Peyer's patch (tissue), 4 donors: ENCODE measurements around the gene LDLRAD4. TPM values are rescaled to one million over a fixed set of nuclear protein-coding genes. Genes with fewer than 3 reads are reported as not detected.

Source experiments
- DNase-seq, 3 donors: peaks; one replicate each; pipeline ENCODE4 v3.0.0-alpha.2; 2017 to 2019
- H3K27ac ChIP-seq, 4 donors: fragments of 200-600 bp; sonication (generic); one replicate each; pipeline ENCODE4 v1.5.1; 2016 to 2019
- H3K27me3 ChIP-seq, 2 donors: fragments of 200-600 bp; sonication (generic); one replicate each; pipeline ENCODE4 v1.5.1; 2019
- H3K36me3 ChIP-seq, 3 donors: fragments of 200-600 bp; sonication (generic); one replicate each; pipeline ENCODE4 v1.5.1; 2016 to 2019
- H3K4me1 ChIP-seq, 4 donors: fragments of 200-600 bp; sonication (generic); one replicate each; pipeline ENCODE4 v1.5.1; 2016 to 2019
- H3K4me3 ChIP-seq, 4 donors: fragments of 200-600 bp; sonication (generic); 1 replicate in 3 of 4; 2 replicates in 1 of 4; pipeline ENCODE4 v1.5.1; 2016 to 2019; ENCODE audit warnings: mild to moderate bottlenecking in 1 of 4
- H3K9me3 ChIP-seq, 4 donors: fragments of 200-600 bp; sonication (generic); one replicate each; pipeline ENCODE4 v1.5.1; 2016 to 2019; ENCODE audit warnings: mild to moderate bottlenecking in 1 of 4
- CTCF ChIP-seq, 6 experiments: fragments of 450-650 bp in 4 of 6; fragments of 200-600 bp in 2 of 6; sonication (generic) in 1 of 6; IDR thresholded peaks; one replicate each; pipeline ENCODE4 v1.5.1; 2017 to 2019; ENCODE audit warnings: antibody characterized with exemption in 6 of 6, mild to moderate bottlenecking in 3 of 6, moderate library complexity in 1 of 6
- POLR2A ChIP-seq, 2 donors: fragments of 450-650 bp; IDR thresholded peaks; one replicate each; pipeline ENCODE4 v1.5.1; 2017; ENCODE audit warnings: antibody characterized with exemption in 2 of 2, mild to moderate bottlenecking in 2 of 2, moderate library complexity in 2 of 2
- total RNA-seq, 4 donors: library from RNA; depleted of rRNA; stranded (reverse); fragments of >200 nt; gene quantifications; one replicate each; pipeline ENCODE4 v1.1.0, GENCODE V29; 2016

The LDLRAD4 gene
- total RNA-seq, 4 donors from 2014 or later = 24.8 to 128 (median 50.0) TPM

GRCh38 chr18:13242797-13243196 is 24.2 kb downstream of the LDLRAD4 start:
- DNase-seq = peak in 2 of 3 donors; percentile 10 to 28
- TF ChIP-seq CTCF (IDR thresholded peaks at IDR 0.05) = no peak
- no peak for TF ChIP-seq POLR2A (IDR thresholded peaks at IDR 0.05)

GRCh38 chr18:13243363-13243762 is 24.8 kb downstream of the LDLRAD4 start:
- no peaks in the 10 kb centered on the region for H3K4me1 ChIP-seq
- no peak overlapping the region for H3K27ac ChIP-seq
- H3K4me3 ChIP-seq = no peak overlapping the region
- no peaks in the 10 kb centered on the region for H3K27me3 ChIP-seq
- H3K36me3 ChIP-seq = peaks cover 0 to 6% (median 0%) of the 10 kb centered on the region in 3 donors
- TF ChIP-seq CTCF (IDR thresholded peaks at IDR 0.05) = no peak
- TF ChIP-seq POLR2A (IDR thresholded peaks at IDR 0.05) = no peak
- no peaks in the 10 kb centered on the region for H3K9me3 ChIP-seq
- DNase-seq = peak in 1 of 3 donors; percentile 28

More at GRCh38 chr18:13242797-13243196, 24.2 kb downstream of the LDLRAD4 start:
- Histone ChIP-seq H3K27ac (no peak overlapping the region), H3K36me3 (peaks cover 0 to 6% (median 0%) of the 10 kb centered on the region in 3 donors), H3K4me3 (no peak overlapping the region), H3K9me3 (no peaks in the 10 kb centered on the region), H3K27me3 (no peaks in the 10 kb centered on the region), H3K4me1 (no peaks in the 10 kb centered on the region)

DNA sequence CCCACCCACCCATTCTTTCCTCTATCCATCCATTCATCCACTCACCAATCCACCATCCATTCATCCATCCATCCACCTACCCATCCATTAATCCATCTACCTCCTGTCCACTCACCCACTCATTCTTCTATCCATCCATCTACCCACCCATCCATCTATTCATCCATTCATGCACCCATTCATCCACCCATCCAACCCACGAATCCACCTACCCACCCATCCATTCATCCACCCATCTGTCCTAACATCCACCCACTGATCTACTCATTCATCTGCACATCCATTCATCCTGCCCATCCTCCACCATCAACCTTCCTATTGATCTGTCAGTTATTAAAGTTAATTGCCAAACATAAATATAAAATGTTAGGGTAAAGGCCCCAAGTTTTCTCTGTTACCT is 25.6 kb downstream of the LDLRAD4 start:
- Histone ChIP-seq H3K27ac (no peak overlapping the region), H3K27me3 (no peaks in the 10 kb centered on the region), H3K36me3 (peaks cover 0 to 6% (median 0%) of the 10 kb centered on the region in 3 donors), H3K4me1 (no peaks in the 10 kb centered on the region), H3K4me3 (no peak overlapping the region), H3K9me3 (no peaks in the 10 kb centered on the region)
- TF ChIP-seq POLR2A (IDR thresholded peaks at IDR 0.05) (no peak), CTCF (IDR thresholded peaks at IDR 0.05) (no peak)
- DNase-seq = no peak

GRCh38 chr18:13245481-13246000 is 27.0 kb downstream of the LDLRAD4 start:
- H3K9me3 ChIP-seq = no peaks in the 10 kb centered on the region
- peaks cover 0 to 6% (median 0%) of the 10 kb centered on the region in 3 donors for H3K36me3 ChIP-seq
- DNase-seq = peak in 2 of 3 donors; percentile 42 to 56
- H3K27ac ChIP-seq = no peak overlapping the region
- TF ChIP-seq CTCF (IDR thresholded peaks at IDR 0.05) = no peak
- TF ChIP-seq POLR2A (IDR thresholded peaks at IDR 0.05) = no peak
- no peak overlapping the region for H3K4me3 ChIP-seq
- H3K27me3 ChIP-seq = no peaks in the 10 kb centered on the region
- H3K4me1 ChIP-seq = no peaks in the 10 kb centered on the region

GRCh38 chr18:13246121-13246520 is 27.6 kb downstream of the LDLRAD4 start:
- no peaks in the 10 kb centered on the region for H3K4me1 ChIP-seq
- H3K4me3 ChIP-seq = no peak overlapping the region
- no peak overlapping the region for H3K27ac ChIP-seq
- H3K9me3 ChIP-seq = no peaks in the 10 kb centered on the region
- no peak for TF ChIP-seq POLR2A (IDR thresholded peaks at IDR 0.05)
- H3K36me3 ChIP-seq = peaks cover 0 to 6% (median 0%) of the 10 kb centered on the region in 3 donors
- no peaks in the 10 kb centered on the region for H3K27me3 ChIP-seq
- DNase-seq = peak in 1 of 3 donors; percentile 33

- DNase-seq = no peak
- H3K27me3 ChIP-seq = no peaks in the 10 kb centered on the region
- no peak for TF ChIP-seq POLR2A (IDR thresholded peaks at IDR 0.05)
- TF ChIP-seq CTCF (IDR thresholded peaks at IDR 0.05) = no peak
- no peaks in the 10 kb centered on the region for H3K9me3 ChIP-seq
- no peak overlapping the region for H3K27ac ChIP-seq
- H3K4me1 ChIP-seq = no peaks in the 10 kb centered on the region
- H3K4me3 ChIP-seq = no peak overlapping the region
- H3K36me3 ChIP-seq = peaks cover 0 to 6% (median 0%) of the 10 kb centered on the region in 3 donors
Measured at GRCh38 chr18:13246591-13246990, 28.0 kb downstream of the LDLRAD4 start.
